ENCODE results near the gene AIF1.

The AIF1 gene

GRCh38 chr6:31636698-31637596 lies 21.9 kb downstream of the AIF1 start:
- no peak for TF ChIP-seq GATA3 (IDR thresholded peaks at IDR 0.05; ENCODE audit: low read depth, low read length)
- TF ChIP-seq GATA2 (IDR thresholded peaks at IDR 0.05; ENCODE audit: low read depth, low read length): no peak

- TF ChIP-seq GATA2 (IDR thresholded peaks at IDR 0.05; ENCODE audit: low read depth, low read length) (no peak), GATA3 (IDR thresholded peaks at IDR 0.05; ENCODE audit: low read depth, low read length) (no peak)
Observed at GRCh38 chr6:31639043-31639442, 24.0 kb downstream of the AIF1 start.

- TF ChIP-seq GATA3 (IDR thresholded peaks at IDR 0.05; ENCODE audit: low read depth, low read length) (no peak), GATA2 (IDR thresholded peaks at IDR 0.05; ENCODE audit: low read depth, low read length) (no peak)
Observed at GRCh38 chr6:31639449-31639861, 24.4 kb downstream of the AIF1 start.

- TF ChIP-seq GATA2 (IDR thresholded peaks at IDR 0.05; ENCODE audit: low read depth, low read length) (no peak), GATA3 (IDR thresholded peaks at IDR 0.05; ENCODE audit: low read depth, low read length) (no peak)
Observed at GRCh38 chr6:31640612-31641011, 25.6 kb downstream of the AIF1 start.

GRCh38 chr6:31641370-31641769 lies 26.3 kb downstream of the AIF1 start:
- TF ChIP-seq GATA2 (IDR thresholded peaks at IDR 0.05; ENCODE audit: low read depth, low read length): no peak
- TF ChIP-seq GATA3 (IDR thresholded peaks at IDR 0.05; ENCODE audit: low read depth, low read length): no peak

GRCh38 chr6:31642798-31643570 lies 27.9 kb downstream of the AIF1 start:
- TF ChIP-seq GATA3 (IDR thresholded peaks at IDR 0.05; ENCODE audit: low read depth, low read length) (no peak), GATA2 (IDR thresholded peaks at IDR 0.05; ENCODE audit: low read depth, low read length) (no peak)

- no peak for TF ChIP-seq GATA2 (IDR thresholded peaks at IDR 0.05; ENCODE audit: low read depth, low read length)
- no peak for TF ChIP-seq GATA3 (IDR thresholded peaks at IDR 0.05; ENCODE audit: low read depth, low read length)
Observed at GRCh38 chr6:31643818-31644454, 28.9 kb downstream of the AIF1 start.

GRCh38 chr6:31645325-31645724 lies 30.3 kb downstream of the AIF1 start:
- no peak for TF ChIP-seq GATA2 (IDR thresholded peaks at IDR 0.05; ENCODE audit: low read depth, low read length)

GRCh38 chr6:31651602-31652191 lies 36.7 kb downstream of the AIF1 start:
- no peak for TF ChIP-seq GATA3 (IDR thresholded peaks at IDR 0.05; ENCODE audit: low read depth, low read length)
- no peak for TF ChIP-seq GATA2 (IDR thresholded peaks at IDR 0.05; ENCODE audit: low read depth, low read length)

GRCh38 chr6:31652925-31653724 lies 38.1 kb downstream of the AIF1 start:
- TF ChIP-seq GATA3 (IDR thresholded peaks at IDR 0.05; ENCODE audit: low read depth, low read length) (no peak), GATA2 (IDR thresholded peaks at IDR 0.05; ENCODE audit: low read depth, low read length) (no peak)

GRCh38 chr6:31654574-31655348 lies 39.7 kb downstream of the AIF1 start:
- no peak for TF ChIP-seq GATA2 (IDR thresholded peaks at IDR 0.05; ENCODE audit: low read depth, low read length)
- TF ChIP-seq GATA3 (IDR thresholded peaks at IDR 0.05; ENCODE audit: low read depth, low read length): no peak

GRCh38 chr6:31655349-31656237 lies 40.6 kb downstream of the AIF1 start, which contains the start of gene APOM:
APOM (plus strand) TSS chr6:31655894; CDS start chr6:31655967, 73 bp downstream.
- TF ChIP-seq GATA2 (IDR thresholded peaks at IDR 0.05; ENCODE audit: low read depth, low read length) (no peak), GATA3 (IDR thresholded peaks at IDR 0.05; ENCODE audit: low read depth, low read length) (no peak)

Measured in SH-SY5Y (cell line).